ENCODE data around the gene SYT6.

DNA sequence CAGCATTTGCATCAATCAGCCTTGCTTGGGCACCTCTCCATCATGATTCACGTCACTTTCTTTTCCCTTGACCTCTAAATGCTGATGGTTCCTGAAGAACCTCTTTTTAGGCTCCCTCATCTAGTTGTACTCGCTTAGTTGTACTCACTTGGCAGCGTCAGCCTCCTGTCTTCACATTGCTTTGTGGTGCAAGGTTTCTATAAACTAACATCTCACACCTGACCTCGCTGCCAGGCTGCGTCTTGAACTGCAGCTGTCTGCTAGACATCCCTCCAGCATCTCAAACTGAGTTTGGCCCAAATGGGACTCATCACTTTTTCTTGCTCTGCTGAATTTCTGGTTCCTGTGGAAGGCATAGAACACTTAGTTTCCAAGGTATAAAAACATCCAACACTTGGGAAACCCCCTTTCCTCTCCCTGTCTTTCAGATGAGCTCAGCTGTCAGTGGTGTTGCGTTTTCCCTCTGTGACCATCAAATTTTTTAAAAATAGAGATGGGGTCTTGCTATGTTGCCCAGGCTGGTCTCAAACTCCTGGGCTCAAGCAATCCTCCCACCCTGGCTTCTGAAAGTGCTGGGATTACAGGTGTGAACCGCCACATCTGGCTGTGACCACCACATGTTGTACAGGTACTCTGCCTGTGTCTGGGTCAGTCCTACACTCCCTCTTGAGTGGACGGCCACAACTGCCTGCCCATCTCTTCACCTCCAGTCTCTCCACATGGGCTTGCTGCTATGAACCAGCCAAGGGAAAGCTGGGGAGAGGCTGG lies 66.9 kb downstream of the SYT6 start:
- TF ChIP-seq TEAD4 (CRISPR knock-in tag; IDR thresholded peaks at IDR 0.05), result no peak
- no peak for TF ChIP-seq ZNF416 (CRISPR knock-in tag; IDR thresholded peaks at IDR 0.05)
- no peak for TF ChIP-seq ETV6 (CRISPR knock-in tag; IDR thresholded peaks at IDR 0.05)
- no peak for TF ChIP-seq SP1 (CRISPR knock-in tag; conservative IDR thresholded peaks at IDR 0.05)
- TF ChIP-seq EMX1 (CRISPR knock-in tag; IDR thresholded peaks at IDR 0.05), result no peak
- no peak for TF ChIP-seq CREB1 (CRISPR knock-in tag; IDR thresholded peaks at IDR 0.05)
- TF ChIP-seq, protein P1, sequence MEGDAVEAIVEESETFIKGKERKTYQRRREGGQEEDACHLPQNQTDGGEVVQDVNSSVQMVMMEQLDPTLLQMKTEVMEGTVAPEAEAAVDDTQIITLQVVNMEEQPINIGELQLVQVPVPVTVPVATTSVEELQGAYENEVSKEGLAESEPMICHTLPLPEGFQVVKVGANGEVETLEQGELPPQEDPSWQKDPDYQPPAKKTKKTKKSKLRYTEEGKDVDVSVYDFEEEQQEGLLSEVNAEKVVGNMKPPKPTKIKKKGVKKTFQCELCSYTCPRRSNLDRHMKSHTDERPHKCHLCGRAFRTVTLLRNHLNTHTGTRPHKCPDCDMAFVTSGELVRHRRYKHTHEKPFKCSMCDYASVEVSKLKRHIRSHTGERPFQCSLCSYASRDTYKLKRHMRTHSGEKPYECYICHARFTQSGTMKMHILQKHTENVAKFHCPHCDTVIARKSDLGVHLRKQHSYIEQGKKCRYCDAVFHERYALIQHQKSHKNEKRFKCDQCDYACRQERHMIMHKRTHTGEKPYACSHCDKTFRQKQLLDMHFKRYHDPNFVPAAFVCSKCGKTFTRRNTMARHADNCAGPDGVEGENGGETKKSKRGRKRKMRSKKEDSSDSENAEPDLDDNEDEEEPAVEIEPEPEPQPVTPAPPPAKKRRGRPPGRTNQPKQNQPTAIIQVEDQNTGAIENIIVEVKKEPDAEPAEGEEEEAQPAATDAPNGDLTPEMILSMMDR (IDR thresholded peaks at IDR 0.05), result no peak
- TF ChIP-seq ATF1 (CRISPR knock-in tag; IDR thresholded peaks at IDR 0.05), result no peak
- TF ChIP-seq, protein P2, sequence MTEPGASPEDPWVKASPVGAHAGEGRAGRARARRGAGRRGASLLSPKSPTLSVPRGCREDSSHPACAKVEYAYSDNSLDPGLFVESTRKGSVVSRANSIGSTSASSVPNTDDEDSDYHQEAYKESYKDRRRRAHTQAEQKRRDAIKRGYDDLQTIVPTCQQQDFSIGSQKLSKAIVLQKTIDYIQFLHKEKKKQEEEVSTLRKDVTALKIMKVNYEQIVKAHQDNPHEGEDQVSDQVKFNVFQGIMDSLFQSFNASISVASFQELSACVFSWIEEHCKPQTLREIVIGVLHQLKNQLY (CRISPR knock-in tag; IDR thresholded peaks at IDR 0.05), result no peak
- no peak for TF ChIP-seq TP53 (CRISPR knock-in tag; IDR thresholded peaks at IDR 0.05)
- no peak for TF ChIP-seq NFYB (CRISPR knock-in tag; conservative IDR thresholded peaks at IDR 0.05; ENCODE audit: low read depth)
